HepG2 (cell line): Measurements from ENCODE around the gene UGT1A8. TPM values are rescaled to one million over a fixed set of nuclear protein-coding genes. Genes with fewer than 3 reads are reported as not detected.

Source experiments
- ATF1 ChIP-seq: IDR thresholded peaks from 2 replicates; pipeline ENCODE4 v1.6.1; 2016; ENCODE audit warnings: mild to moderate bottlenecking, control low read depth
- CBX1 ChIP-seq: IDR thresholded peaks from one replicate; pipeline ENCODE4 v1.6.1; 2016; ENCODE audit warnings: antibody characterized with exemption, low read depth
- ESRRA ChIP-seq: sonication (generic); formaldehyde crosslinking; IDR thresholded peaks from 2 replicates; pipeline ENCODE4 v1.5.1; 2020; ENCODE audit warnings: mild to moderate bottlenecking, low read depth, missing genetic modification reagents
- FOXP1 ChIP-seq, 2 experiments: fragments of 450-650 bp in 1 of 2; IDR thresholded peaks; 2 replicates each; pipeline ENCODE4 v1.6.1; 2017 to 2018; ENCODE audit warnings: antibody characterized with exemption in 1 of 2
- HOXA5 ChIP-seq: sonication (generic); formaldehyde crosslinking; IDR thresholded peaks from 2 replicates; pipeline ENCODE4 v1.4.0; 2020; ENCODE audit warnings: missing genetic modification reagents
- MAFF ChIP-seq: IDR thresholded peaks from 2 replicates; pipeline ENCODE4 v1.6.1; 2011; ENCODE audit warnings: low read depth, low read length, improper control_type of control experiment
- MBNL3 ChIP-seq: fragments of 250-450 bp; sonication (Bioruptor Pico); conservative IDR thresholded peaks from 2 replicates; pipeline ENCODE4 v1.8.0; 2022; ENCODE audit warnings: mild to moderate bottlenecking, inconsistent platforms
- MED1 ChIP-seq: sonication (generic); formaldehyde crosslinking; IDR thresholded peaks from 2 replicates; pipeline ENCODE4 v1.4.0; 2020; ENCODE audit warnings: missing genetic modification reagents
- PAWR ChIP-seq: sonication (generic); formaldehyde crosslinking; IDR thresholded peaks from 2 replicates; pipeline ENCODE4 v1.4.0; 2020; ENCODE audit warnings: missing genetic modification reagents, mild to moderate bottlenecking, borderline replicate concordance
- RORA ChIP-seq: sonication (generic); formaldehyde crosslinking; IDR thresholded peaks from 2 replicates; pipeline ENCODE4 v1.5.0; 2020; ENCODE audit warnings: mild to moderate bottlenecking, missing genetic modification reagents, moderate library complexity
- SMAD3 ChIP-seq: sonication (generic); formaldehyde crosslinking; IDR thresholded peaks from 2 replicates; pipeline ENCODE4 v1.4.0; 2020; ENCODE audit warnings: missing genetic modification reagents
- XBP1 ChIP-seq: sonication (generic); formaldehyde crosslinking; IDR thresholded peaks from 2 replicates; pipeline ENCODE4 v1.5.0; 2020; ENCODE audit warnings: missing genetic modification reagents
- ZNF124 ChIP-seq: sonication (generic); formaldehyde crosslinking; IDR thresholded peaks from 2 replicates; pipeline ENCODE4 v1.4.0; 2020; ENCODE audit warnings: missing genetic modification reagents
- ZNF18 ChIP-seq: sonication (generic); formaldehyde crosslinking; IDR thresholded peaks from 2 replicates; pipeline ENCODE4 v1.8.0; 2022; ENCODE audit warnings: mild to moderate bottlenecking, missing genetic modification reagents; ENCODE audit not compliant: insufficient replicate concordance
- ZNF33B ChIP-seq: sonication (generic); formaldehyde crosslinking; IDR thresholded peaks from 2 replicates; pipeline ENCODE4 v1.5.1; 2020; ENCODE audit warnings: mild to moderate bottlenecking, missing genetic modification reagents
- polyA plus RNA-seq, 8 experiments: library from polyadenylated mRNA; depleted of rRNA in 3 of 8; stranded (reverse) in 7 of 8; unstranded in 1 of 8; fragments of >200 nt; fragmentation: Illumina TruSeq in 4 of 8; extraction: Trizol in 4 of 8; gene quantifications; 2 replicates each; pipeline versions ENCODE4 v1.2.1 to v1.2.3, GENCODE V29; 2011 to 2016; ENCODE audit warnings: low read depth in 4 of 8, missing spikeins in 1 of 8, mixed read lengths in 1 of 8; ENCODE audit not compliant: insufficient read depth in 1 of 8
- total RNA-seq, 5 experiments: library from RNA; depleted of rRNA; stranded (reverse); fragments of >200 nt; fragmentation: Illumina TruSeq; extraction: Trizol; gene quantifications; 2 replicates each; pipeline ENCODE4 v1.2.3, GENCODE V29; 2016; ENCODE audit warnings: low read depth in 1 of 5
- TF ChIP-seq, protein P1 (sequence below): sonication (generic); formaldehyde crosslinking; IDR thresholded peaks from 2 replicates; pipeline ENCODE4 v1.5.1; 2020; ENCODE audit warnings: mild to moderate bottlenecking, missing genetic modification reagents, borderline replicate concordance
- TF ChIP-seq, protein P2 (sequence below), 2 experiments: IDR thresholded peaks; 2 replicates each; pipeline ENCODE4 v1.6.1; 2011 to 2012; ENCODE audit warnings: low read length in 2 of 2, borderline replicate concordance in 1 of 2, low read depth in 1 of 2, mild to moderate bottlenecking in 1 of 2, moderate library complexity in 1 of 2
- TF ChIP-seq, protein P3 (sequence below): IDR thresholded peaks from 2 replicates; pipeline ENCODE4 v1.6.1; 2016; ENCODE audit warnings: missing genetic modification reagents, missing compliant biosample characterization

Gene UGT1A8
- total and polyA plus RNA-seq, 2 of the 13 experiments (the other 11 are each of a cell fraction or from before 2014, with no cell fraction given), result not detected

DNA sequence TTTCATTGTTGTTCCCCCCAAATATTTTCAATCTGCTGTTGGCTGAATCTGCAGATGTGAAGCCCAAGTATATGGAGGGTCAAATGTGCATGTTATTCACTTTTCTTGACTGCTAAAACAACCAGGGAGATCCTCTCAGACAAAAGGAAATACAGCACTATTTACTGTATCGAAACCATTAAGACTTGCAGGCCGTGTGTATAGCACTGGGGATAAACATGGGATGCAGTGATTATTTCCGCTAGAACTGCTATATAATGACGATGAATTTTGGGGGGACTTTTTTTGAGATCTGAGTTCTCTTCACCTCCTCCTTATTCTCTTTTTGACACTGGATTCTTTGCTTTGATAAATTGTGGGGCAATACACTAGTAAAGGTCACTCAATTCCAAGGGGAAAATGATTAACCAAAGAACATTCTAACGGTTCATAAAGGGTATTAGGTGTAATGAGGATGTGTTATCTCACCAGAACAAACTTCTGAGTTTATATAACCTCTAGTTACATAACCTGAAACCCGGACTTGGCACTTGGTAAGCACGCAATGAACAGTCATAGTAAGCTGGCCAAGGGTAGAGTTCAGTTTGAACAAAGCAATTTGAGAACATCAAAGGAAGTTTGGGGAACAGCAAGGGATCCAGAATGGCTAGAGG lies 139.1 kb downstream of the UGT1A8 start (continued):
- no peak for TF ChIP-seq XBP1 (CRISPR knock-in tag)
- TF ChIP-seq SMAD3 (CRISPR knock-in tag), result peak; percentile 90
- no peak for TF ChIP-seq MAFF
- TF ChIP-seq MED1 (CRISPR knock-in tag), result peak; percentile 95
- TF ChIP-seq, protein P1, sequence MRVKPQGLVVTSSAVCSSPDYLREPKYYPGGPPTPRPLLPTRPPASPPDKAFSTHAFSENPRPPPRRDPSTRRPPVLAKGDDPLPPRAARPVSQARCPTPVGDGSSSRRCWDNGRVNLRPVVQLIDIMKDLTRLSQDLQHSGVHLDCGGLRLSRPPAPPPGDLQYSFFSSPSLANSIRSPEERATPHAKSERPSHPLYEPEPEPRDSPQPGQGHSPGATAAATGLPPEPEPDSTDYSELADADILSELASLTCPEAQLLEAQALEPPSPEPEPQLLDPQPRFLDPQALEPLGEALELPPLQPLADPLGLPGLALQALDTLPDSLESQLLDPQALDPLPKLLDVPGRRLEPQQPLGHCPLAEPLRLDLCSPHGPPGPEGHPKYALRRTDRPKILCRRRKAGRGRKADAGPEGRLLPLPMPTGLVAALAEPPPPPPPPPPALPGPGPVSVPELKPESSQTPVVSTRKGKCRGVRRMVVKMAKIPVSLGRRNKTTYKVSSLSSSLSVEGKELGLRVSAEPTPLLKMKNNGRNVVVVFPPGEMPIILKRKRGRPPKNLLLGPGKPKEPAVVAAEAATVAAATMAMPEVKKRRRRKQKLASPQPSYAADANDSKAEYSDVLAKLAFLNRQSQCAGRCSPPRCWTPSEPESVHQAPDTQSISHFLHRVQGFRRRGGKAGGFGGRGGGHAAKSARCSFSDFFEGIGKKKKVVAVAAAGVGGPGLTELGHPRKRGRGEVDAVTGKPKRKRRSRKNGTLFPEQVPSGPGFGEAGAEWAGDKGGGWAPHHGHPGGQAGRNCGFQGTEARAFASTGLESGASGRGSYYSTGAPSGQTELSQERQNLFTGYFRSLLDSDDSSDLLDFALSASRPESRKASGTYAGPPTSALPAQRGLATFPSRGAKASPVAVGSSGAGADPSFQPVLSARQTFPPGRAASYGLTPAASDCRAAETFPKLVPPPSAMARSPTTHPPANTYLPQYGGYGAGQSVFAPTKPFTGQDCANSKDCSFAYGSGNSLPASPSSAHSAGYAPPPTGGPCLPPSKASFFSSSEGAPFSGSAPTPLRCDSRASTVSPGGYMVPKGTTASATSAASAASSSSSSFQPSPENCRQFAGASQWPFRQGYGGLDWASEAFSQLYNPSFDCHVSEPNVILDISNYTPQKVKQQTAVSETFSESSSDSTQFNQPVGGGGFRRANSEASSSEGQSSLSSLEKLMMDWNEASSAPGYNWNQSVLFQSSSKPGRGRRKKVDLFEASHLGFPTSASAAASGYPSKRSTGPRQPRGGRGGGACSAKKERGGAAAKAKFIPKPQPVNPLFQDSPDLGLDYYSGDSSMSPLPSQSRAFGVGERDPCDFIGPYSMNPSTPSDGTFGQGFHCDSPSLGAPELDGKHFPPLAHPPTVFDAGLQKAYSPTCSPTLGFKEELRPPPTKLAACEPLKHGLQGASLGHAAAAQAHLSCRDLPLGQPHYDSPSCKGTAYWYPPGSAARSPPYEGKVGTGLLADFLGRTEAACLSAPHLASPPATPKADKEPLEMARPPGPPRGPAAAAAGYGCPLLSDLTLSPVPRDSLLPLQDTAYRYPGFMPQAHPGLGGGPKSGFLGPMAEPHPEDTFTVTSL, result peak; percentile 98
- peak; percentile 87 for TF ChIP-seq ESRRA (CRISPR knock-in tag)
- peak; percentile 39 for TF ChIP-seq ZNF18 (CRISPR knock-in tag)
- TF ChIP-seq ZNF33B (CRISPR knock-in tag), result 0 out of 2 replicates have a peak, but pooled peaks have one; percentile 48
- no peak for TF ChIP-seq CBX1
- peak; percentile 80 for TF ChIP-seq ATF1
- TF ChIP-seq, protein P2, sequence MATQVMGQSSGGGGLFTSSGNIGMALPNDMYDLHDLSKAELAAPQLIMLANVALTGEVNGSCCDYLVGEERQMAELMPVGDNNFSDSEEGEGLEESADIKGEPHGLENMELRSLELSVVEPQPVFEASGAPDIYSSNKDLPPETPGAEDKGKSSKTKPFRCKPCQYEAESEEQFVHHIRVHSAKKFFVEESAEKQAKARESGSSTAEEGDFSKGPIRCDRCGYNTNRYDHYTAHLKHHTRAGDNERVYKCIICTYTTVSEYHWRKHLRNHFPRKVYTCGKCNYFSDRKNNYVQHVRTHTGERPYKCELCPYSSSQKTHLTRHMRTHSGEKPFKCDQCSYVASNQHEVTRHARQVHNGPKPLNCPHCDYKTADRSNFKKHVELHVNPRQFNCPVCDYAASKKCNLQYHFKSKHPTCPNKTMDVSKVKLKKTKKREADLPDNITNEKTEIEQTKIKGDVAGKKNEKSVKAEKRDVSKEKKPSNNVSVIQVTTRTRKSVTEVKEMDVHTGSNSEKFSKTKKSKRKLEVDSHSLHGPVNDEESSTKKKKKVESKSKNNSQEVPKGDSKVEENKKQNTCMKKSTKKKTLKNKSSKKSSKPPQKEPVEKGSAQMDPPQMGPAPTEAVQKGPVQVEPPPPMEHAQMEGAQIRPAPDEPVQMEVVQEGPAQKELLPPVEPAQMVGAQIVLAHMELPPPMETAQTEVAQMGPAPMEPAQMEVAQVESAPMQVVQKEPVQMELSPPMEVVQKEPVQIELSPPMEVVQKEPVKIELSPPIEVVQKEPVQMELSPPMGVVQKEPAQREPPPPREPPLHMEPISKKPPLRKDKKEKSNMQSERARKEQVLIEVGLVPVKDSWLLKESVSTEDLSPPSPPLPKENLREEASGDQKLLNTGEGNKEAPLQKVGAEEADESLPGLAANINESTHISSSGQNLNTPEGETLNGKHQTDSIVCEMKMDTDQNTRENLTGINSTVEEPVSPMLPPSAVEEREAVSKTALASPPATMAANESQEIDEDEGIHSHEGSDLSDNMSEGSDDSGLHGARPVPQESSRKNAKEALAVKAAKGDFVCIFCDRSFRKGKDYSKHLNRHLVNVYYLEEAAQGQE (IDR thresholded peaks at IDR 0.05; ENCODE audit: borderline replicate concordance in 1 of 2, low read depth in 1 of 2, low read length in 2 of 2), result peak in 1 of 2 experiments; percentile 87; a peak in 2 of 4 replicates
- TF ChIP-seq FOXP1 (IDR thresholded peaks at IDR 0.05), result 0 out of 2 replicates have a peak, but pooled peaks have one; percentile 31
- TF ChIP-seq FOXP1 (CRISPR knock-in tag; IDR thresholded peaks at IDR 0.05), result peak; percentile 94
- TF ChIP-seq, protein P3, sequence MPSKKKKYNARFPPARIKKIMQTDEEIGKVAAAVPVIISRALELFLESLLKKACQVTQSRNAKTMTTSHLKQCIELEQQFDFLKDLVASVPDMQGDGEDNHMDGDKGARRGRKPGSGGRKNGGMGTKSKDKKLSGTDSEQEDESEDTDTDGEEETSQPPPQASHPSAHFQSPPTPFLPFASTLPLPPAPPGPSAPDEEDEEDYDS (CRISPR knock-in tag), result peak; percentile 39; the same call in 1 of the 2 replicates
- TF ChIP-seq ZNF124, result peak; percentile 74; the same call in 1 of the 2 replicates
- TF ChIP-seq PAWR (CRISPR knock-in tag), result no peak
- TF ChIP-seq HOXA5 (CRISPR knock-in tag), result peak; percentile 97
- TF ChIP-seq RORA (CRISPR knock-in tag), result no peak
- no peak for TF ChIP-seq MBNL3 (CRISPR knock-in tag)
